Jurkat, Clone E6-1 (cell line): Measurements from ENCODE around the gene SERTAD1.
"Not testable (repeated sequence)": the region's sequence is repeated elsewhere in the genome, so short reads cannot be mapped to it uniquely, and the experiment has no call there.

Experiments used
- DNase-seq: peaks from one replicate; pipeline ENCODE4 v3.0.0-alpha.2; 2011; ENCODE audit warnings: low read depth, low spot score
- H3K4me3 ChIP-seq: 2 replicates; pipeline ENCODE4 v1.5.1; 2011; ENCODE audit warnings: mild to moderate bottlenecking, low read length, control low read depth, moderate library complexity

Gene SERTAD1

DNA sequence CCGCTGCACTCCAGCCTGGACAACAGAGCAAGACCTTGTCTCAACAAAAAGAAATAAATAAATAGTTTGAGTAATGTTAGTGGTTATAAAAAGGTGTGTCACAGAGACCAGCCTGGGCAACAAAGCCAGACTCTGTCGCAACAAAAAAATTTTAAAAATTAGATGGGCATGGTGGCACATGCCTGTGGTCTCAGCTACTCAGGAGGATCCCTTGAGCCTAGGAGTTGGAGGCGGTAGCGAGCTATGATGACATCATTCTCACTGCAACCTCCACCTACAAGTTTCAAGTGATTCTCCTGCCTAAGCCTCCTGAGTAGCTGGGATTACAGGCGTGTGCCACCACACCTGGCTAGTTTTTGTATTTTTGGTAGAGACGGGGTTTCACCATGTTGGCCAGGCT lies 28.2 kb upstream of the SERTAD1 start:
- DNase-seq, H3K4me3 ChIP-seq: not testable (repeated sequence)

GRCh38 chr19:40453151-40453735 lies 27.5 kb upstream of the SERTAD1 start:
- no peak overlapping the region for H3K4me3 ChIP-seq
- no peak for DNase-seq

DNA sequence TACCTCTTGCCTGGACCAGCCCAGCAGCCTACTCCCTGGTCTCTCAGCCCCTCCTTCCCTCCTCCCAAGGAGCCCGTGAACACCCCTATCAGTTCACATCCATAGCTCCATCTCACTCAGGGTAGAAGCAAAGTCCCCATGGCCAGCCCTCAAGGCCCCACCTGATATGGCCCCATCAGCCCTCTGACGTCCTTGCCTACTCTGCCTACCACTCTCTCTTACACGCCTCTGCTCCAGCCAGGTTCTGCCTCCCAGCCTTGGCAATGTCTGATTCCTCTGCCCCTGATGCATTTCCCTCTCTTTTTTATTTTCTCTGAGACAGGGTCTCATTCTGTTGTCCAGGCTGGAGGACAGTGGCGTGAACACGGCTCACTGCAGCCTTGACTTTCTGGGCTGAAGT lies 26.2 kb upstream of the SERTAD1 start:
- H3K4me3 ChIP-seq = no peak overlapping the region
- DNase-seq = no peak

- no peak overlapping the region for H3K4me3 ChIP-seq
- DNase-seq = no peak
These were observed 24.9 kb upstream of the SERTAD1 start for GRCh38 chr19:40450664-40451063.

GRCh38 chr19:40449506-40449905 lies 23.7 kb upstream of the SERTAD1 start:
- no peak for DNase-seq
- H3K4me3 ChIP-seq = no peak overlapping the region

GRCh38 chr19:40446263-40446784 lies 20.5 kb upstream of the SERTAD1 start:
- no peak for DNase-seq
- no peak overlapping the region for H3K4me3 ChIP-seq

DNA sequence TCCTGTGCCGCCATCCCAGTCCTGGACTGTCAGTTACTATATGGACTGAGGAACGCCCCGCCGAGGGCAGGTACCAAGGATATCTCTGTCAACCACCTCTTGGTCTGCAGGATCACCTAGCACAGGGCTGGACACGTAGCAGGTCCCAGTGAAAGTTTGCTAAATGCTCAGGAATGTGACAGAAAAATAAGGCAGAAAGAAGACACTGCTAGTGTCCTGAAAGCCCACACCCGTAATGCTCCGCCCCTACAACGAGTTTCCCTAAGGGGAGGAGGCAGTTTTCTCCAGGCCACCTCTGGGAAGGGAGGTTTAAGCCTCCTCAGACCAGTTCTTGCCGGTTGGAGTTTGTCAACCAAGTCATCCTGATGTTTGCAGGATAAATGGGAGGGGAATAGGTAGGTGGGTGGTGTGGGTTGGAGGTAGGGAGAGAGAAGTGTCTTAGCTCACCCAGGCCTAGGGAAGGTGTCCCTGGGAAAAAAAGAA lies 20.0 kb upstream of the SERTAD1 start:
- DNase-seq = no peak
- H3K4me3 ChIP-seq = no peak overlapping the region

GRCh38 chr19:40444825-40445312 lies 19.1 kb upstream of the SERTAD1 start:
- DNase-seq = no peak
- peak overlapping the region; percentile 97 for H3K4me3 ChIP-seq

GRCh38 chr19:40444000-40444824 lies 18.4 kb upstream of the SERTAD1 start, which contains the start of gene SERTAD3:
SERTAD3 (minus strand) TSS chr19:40444335; CDS start chr19:40442080, 2,255 bp downstream.
- peak; percentile 91 for DNase-seq
- H3K4me3 ChIP-seq = peak within 1 kb of the TSS; percentile 97

DNA sequence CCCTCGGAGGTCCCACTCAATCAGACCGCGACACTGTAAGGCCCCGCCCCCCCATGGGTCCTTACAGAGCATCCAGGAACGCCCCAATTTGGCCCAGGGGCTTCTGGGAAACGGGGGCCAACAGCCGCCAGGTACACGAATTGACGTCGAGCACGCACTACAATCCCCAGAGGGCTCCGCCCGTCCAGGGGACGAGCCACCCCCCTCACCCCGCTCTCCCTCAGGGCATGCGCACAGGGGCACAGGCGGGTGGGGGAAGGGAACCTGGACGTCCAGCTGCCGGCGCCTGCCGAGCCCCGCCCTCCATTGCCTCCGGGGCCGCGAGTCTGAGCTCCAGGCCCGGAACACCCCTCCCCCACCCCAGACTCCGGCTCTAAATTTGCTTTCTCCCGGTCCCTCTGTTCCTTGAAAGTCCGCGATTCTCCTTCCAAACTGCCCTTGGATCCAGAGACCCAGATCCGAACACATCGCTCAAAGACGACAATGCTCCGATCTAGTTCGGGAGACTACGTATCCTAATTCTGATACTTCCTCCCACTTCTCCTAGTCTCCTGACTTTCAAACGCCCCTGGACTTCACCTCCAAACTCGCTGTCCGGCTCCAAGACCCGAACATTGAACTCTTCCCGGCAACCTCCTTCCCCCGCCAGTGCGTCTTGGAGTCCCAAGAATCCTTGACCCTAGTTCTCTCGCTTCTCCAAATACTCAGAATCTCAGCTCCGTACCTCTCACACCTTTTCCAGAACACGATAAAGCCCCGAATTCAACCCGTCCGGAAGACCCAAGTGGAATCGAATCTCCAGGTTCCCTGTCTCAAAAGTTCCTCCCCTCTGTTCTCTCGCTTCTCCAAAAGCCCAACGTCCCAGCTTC lies 17.6 kb upstream of the SERTAD1 start:
- DNase-seq = peak; percentile 99
- peak overlapping the region; percentile 97 for H3K4me3 ChIP-seq

GRCh38 chr19:40442328-40443130 lies 16.7 kb upstream of the SERTAD1 start:
- peak overlapping the region; percentile 97 for H3K4me3 ChIP-seq
- DNase-seq = no peak

GRCh38 chr19:40441719-40442253 lies 16.0 kb upstream of the SERTAD1 start:
- no peak overlapping the region for H3K4me3 ChIP-seq
- DNase-seq = no peak

- no peak for DNase-seq
These were observed 12.5 kb upstream of the SERTAD1 start for GRCh38 chr19:40438284-40438683.

GRCh38 chr19:40433391-40434216 lies 7.8 kb upstream of the SERTAD1 start:
- DNase-seq = no peak
- no peak overlapping the region for H3K4me3 ChIP-seq

More at GRCh38 chr19:40438284-40438683, 12.5 kb upstream of the SERTAD1 start:
- H3K4me3 ChIP-seq = no peak overlapping the region

- not testable (repeated sequence) for DNase-seq, H3K4me3 ChIP-seq
These were observed 7.0 kb upstream of the SERTAD1 start for GRCh38 chr19:40432760-40433159.

DNA sequence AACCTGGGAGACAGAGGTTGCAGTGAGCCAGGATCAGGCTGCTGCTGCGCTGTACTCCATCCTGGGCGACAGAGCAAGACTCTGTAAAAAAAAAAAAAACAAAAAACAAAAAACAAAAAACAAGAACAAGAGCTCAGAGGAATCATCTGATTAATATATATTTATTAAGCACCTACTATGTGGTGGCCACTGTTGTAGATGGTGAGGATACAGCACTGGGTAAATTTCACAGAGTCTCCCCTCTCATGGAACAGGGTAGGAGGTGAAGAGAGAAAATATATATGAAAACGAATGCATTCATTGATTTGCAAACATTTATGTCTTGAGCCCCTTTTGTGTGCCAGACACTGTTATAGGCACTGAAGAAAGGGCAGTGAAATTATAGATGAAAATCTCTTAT lies 5.9 kb upstream of the SERTAD1 start:
- no peak overlapping the region for H3K4me3 ChIP-seq
- DNase-seq = no peak

DNA sequence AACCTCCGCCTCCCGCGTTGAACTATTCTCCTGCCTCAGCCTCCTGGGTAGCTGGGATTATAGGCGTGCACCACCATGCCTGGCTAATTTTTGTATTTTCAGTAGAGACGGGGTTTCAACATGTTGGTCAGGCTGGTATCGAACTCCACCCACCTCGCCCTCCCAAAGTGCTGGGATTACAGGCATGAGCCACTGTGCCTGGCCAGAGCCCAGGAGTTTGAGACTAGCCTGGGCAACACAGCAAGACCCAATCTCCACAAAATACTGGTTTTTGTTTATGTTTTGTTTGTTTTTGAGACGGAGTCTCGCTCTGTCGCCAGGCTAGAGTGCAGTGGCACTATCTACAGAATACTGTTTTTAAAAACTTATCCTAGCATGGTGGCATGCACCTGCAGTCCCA lies 4.5 kb upstream of the SERTAD1 start:
- not testable (repeated sequence) for H3K4me3 ChIP-seq, DNase-seq
